HG03108 (cell line): Measurements from ENCODE around the gene ZNF407.

Experiments
- ATAC-seq: cut with Tn5 transposase; IDR thresholded peaks from one replicate; pipeline ENCODE4 v1.9.1; 2021; ENCODE audit warnings: moderate library complexity; ENCODE audit not compliant: unreplicated experiment

ZNF407 gene

DNA sequence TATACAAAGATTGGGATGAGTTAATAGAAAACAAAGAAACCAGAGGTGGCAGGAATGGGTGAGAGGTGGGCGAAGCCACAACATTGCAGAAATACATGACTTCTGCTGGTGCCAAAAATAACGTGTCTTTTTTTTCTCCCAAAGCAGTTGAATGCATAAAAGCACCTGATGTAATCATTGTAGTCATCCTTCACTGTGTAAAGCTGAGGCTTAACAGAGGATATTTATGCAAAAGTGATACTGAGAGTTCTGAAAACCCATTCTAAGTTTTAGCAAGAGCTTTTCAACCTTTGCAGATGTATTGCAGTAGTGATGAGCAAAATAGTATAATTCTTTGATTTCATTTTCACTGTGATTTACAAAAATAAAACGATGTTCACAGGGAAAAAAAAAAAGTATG lies 438.3 kb downstream of the ZNF407 start:
- no peak for ATAC-seq

GRCh38 chr18:75036917-75037688 lies 439.4 kb downstream of the ZNF407 start:
- no peak for ATAC-seq

GRCh38 chr18:75037689-75037955 lies 440.0 kb downstream of the ZNF407 start:
- no peak for ATAC-seq

- no peak for ATAC-seq
Measured at GRCh38 chr18:75041586-75041985, 443.9 kb downstream of the ZNF407 start.

GRCh38 chr18:75043478-75043877 lies 445.8 kb downstream of the ZNF407 start:
- no peak for ATAC-seq

- no peak for ATAC-seq
Measured at GRCh38 chr18:75044296-75044695, 446.6 kb downstream of the ZNF407 start.

DNA sequence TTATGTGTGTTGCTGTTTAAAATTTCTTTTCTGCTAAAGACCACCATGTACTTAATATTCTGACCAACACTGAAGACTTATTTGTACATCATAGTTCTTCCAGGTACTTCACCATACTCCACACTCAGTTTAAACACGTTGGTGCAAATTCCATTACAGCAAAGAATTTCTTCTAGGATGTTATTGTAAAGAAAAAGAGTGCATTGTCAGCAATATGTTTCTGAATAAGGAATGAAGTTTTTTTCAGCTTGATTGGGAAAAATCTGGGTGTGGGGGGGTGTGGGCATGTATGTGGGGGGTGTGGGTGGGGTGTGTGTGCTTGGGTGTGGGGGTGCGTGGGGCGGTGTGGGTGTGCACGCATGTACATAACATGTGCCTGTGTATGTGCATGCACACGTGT lies 447.1 kb downstream of the ZNF407 start:
- ATAC-seq, result no peak

DNA sequence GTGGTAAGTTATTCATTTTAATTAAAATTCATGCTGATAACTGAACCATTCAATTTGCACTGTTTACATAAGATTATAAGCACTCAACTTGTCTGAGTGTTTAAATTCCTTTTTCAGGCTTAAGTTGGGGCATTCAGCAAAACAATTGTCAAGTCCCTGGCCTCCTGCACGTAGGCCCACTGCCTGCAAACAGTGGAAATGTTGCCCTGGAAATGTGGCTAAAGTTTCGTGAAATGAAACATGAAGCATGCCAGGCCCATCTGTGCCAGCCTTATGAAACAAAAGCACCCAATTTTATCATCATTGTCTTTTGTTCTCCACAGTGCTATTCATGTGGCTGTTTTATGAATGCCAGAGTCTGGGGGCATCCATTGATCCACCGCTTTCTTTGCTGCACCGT lies 447.6 kb downstream of the ZNF407 start:
- no peak for ATAC-seq

- ATAC-seq, result no peak
Measured at GRCh38 chr18:75047240-75047961, 449.7 kb downstream of the ZNF407 start.

- no peak for ATAC-seq
Measured at GRCh38 chr18:75048776-75049454, 451.2 kb downstream of the ZNF407 start.

- ATAC-seq, result no peak
Measured at GRCh38 chr18:75049455-75049789, 451.8 kb downstream of the ZNF407 start.

- ATAC-seq, result no peak
Measured at GRCh38 chr18:75051757-75052156, 454.1 kb downstream of the ZNF407 start.

GRCh38 chr18:75052475-75052874 lies 454.8 kb downstream of the ZNF407 start:
- no peak for ATAC-seq

DNA sequence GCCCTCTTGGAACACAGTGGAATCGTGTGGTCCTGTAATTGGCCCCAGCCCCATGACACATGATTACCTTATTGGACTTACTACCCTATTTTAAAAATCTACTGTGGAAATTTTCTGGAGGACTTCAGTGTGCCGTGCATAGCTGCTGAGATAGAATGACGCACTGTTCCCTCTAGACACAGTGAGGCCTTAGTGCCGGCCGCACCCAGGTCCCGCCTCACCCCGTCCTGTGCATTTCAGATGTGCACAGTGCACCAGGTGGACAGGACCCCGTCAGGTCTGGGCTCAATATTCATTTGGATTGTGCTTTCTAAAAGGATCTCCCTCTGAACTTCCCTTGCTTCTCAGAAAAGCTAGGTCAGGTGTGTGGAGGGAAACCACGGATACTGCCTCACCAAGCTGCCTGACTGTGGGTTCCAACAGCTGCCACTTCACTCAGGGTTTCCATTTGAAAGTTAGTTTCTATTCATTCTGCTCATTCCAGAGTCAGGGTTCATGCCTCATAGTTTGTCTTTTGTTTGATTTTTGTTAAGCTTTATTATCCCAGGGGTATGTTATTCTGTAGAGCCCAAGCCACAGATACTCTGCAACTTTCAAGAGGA lies 455.5 kb downstream of the ZNF407 start:
- no peak for ATAC-seq

DNA sequence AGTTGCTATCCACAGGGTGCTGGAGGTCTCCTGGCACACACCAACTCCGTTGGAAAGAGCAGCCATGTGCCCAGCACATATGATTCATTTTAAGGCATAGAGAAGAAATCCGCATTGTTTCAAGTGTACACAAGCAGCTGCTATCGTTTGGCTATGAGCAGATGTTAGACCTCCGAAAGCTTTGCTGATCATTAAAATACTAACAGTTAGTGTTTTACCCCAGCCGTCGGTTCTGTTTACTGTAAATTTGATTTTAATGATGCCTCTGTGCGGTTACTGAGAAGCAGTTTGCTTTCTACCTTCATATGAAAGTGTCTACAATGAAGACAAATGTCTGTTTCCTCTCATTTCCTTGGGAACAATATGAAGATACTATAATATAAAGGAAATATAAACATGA lies 456.4 kb downstream of the ZNF407 start:
- ATAC-seq, result no peak

DNA sequence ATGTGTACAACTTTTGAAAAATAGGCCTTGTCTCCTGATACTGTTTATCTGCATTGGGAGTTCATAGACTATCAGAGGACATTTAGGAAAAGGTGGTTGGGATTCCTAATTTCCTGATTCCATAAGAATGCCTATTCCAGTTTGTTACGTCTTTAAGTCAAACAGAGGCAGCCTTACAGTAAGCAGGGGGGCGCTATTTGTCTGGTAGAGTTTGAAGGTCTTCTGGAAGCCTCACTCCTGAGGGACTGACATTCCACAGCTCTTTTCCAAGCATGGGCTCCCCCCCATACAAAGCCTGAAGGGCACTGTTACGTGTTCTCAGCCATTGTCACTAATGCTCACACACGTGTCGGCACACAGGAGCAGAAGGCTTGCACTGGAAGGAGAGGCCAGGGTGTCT lies 456.9 kb downstream of the ZNF407 start:
- ATAC-seq, result no peak

DNA sequence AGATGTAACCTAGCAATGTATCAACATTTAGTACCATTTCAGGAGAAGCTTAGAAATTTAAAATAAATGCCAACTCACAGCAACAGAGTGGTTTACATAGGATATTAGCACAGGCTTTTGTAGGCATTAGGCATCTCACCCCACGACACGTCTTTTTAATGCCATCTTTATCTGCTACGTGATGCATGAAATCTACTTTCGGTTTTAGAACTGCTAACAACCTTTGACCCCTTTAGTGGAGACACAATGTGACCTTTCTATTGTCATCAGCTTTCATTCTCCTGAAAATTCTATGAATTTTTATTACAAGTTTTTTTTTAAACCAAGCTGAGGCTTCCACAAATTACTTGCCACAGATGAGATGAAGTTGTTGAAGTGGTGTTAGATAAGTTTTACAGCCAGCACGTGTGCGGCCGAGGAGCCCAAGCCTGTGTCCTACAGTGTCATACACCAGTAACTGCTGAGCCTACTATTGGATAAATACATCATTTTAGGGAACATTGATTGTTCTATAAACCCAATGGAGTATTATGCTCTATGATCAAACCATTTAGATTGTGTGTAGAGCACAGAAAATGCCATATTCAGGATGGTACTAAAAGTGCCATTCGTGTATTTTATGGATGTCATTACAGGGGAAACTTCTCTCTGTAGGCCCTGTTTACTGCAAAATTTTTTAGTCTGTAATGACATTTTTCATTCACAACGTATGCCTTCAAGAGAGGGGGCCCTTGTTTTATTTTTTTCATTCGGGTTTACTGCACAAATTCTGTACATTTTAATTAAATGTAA lies 459.7 kb downstream of the ZNF407 start:
- ATAC-seq, result no peak

DNA sequence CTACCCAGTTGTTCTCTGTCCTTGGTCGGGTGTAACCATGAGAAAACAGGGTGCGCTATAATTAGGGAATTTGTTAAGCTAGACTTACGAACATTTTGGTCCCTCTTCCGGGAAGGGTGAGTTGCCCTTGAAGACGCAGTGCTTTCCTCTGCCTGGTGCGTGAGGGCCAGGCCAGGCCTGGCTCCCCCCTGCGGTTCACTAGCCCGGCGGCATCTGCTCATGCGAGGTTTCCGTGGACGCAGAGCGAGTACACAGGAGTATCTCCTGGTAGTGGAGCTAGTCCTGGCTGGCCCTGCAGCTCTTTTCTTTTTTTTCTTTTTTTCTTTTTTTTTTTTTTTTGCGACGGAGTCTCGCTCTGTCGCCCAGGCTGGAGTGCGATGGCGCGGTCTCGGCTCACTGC lies 462.5 kb downstream of the ZNF407 start:
- no peak for ATAC-seq

GRCh38 chr18:75062297-75062886 lies 464.7 kb downstream of the ZNF407 start:
- ATAC-seq, result no peak

DNA sequence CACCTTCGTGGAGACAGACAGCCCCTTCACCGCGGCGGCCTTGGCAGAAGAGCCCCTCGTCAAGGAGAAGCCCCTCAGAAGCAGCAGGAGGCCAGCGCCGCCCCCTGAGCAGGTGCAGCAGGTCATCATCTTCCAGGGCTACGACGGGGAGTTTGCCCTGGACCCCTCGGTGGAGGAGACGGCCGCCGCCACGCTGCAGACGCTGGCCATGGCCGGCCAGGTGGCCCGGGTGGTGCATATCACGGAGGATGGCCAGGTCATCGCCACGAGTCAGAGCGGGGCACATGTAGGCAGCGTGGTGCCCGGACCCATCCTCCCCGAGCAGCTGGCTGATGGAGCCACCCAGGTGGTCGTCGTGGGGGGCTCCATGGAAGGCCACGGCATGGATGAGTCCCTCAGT lies 465.5 kb downstream of the ZNF407 start:
- ATAC-seq, result no peak
